ENCODE results near the gene SNX25.

GRCh38 chr4:185351691-185352090, 142.3 kb downstream of the SNX25 start:
- TF ChIP-seq EP300 (conservative IDR thresholded peaks at IDR 0.05; ENCODE audit: poor library complexity, severe bottlenecking) (no peak), CTCF (IDR thresholded peaks at IDR 0.05; ENCODE audit: poor library complexity, severe bottlenecking) (no peak), EZH2 (IDR thresholded peaks at IDR 0.05; ENCODE audit: borderline replicate concordance, insufficient read depth, low read length, poor library complexity, severe bottlenecking) (no peak), REST (IDR thresholded peaks at IDR 0.05; ENCODE audit: borderline replicate concordance) (no peak), MXI1 (conservative IDR thresholded peaks at IDR 0.05; ENCODE audit: poor library complexity, severe bottlenecking) (no peak), RAD21 (conservative IDR thresholded peaks at IDR 0.05) (no peak), TAF1 (IDR thresholded peaks at IDR 0.05; ENCODE audit: low read depth) (no peak), POLR2AphosphoS5 (IDR thresholded peaks at IDR 0.05) (no peak)

Data from neural cell (in vitro differentiated cells).